ENCODE results near the gene ORC2. TPM values are rescaled to one million over a fixed set of nuclear protein-coding genes. Genes with fewer than 3 reads are reported as not detected.

ORC2 gene
- total RNA-seq, 1 donor from 2014 or later = 33.7 TPM

DNA sequence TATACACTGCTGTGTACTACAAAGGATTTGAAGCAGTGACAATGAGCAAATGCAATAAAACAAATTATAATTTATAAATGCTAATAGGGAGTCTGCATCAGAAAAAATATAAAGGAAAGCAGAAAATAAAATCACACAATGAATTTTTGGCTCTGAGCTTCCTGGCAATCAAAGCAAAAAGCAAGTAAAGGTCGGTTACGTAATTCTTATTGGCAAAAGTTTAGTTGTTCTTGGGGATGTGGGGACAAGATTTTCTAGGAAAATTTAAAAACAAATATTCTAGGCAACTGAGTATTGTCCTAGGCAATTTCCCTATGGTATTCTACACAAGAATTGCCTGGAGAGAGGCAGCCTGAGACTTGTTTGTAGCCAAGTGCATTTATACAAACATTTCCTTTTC lies 1.8 kb downstream of the ORC2 start:
- Mint-ChIP-seq H3K36me3 (peaks cover 8% of the 10 kb centered on the region), H3K4me3 (peak overlapping the region; percentile 95), H3K9me3 (no peaks in the 10 kb centered on the region), H3K4me1 (peaks cover 45% of the 10 kb centered on the region), H3K27me3 (ENCODE audit: low read depth) (no peaks in the 10 kb centered on the region), H3K27ac (no peak overlapping the region)
- TF ChIP-seq, protein P1, sequence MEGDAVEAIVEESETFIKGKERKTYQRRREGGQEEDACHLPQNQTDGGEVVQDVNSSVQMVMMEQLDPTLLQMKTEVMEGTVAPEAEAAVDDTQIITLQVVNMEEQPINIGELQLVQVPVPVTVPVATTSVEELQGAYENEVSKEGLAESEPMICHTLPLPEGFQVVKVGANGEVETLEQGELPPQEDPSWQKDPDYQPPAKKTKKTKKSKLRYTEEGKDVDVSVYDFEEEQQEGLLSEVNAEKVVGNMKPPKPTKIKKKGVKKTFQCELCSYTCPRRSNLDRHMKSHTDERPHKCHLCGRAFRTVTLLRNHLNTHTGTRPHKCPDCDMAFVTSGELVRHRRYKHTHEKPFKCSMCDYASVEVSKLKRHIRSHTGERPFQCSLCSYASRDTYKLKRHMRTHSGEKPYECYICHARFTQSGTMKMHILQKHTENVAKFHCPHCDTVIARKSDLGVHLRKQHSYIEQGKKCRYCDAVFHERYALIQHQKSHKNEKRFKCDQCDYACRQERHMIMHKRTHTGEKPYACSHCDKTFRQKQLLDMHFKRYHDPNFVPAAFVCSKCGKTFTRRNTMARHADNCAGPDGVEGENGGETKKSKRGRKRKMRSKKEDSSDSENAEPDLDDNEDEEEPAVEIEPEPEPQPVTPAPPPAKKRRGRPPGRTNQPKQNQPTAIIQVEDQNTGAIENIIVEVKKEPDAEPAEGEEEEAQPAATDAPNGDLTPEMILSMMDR (IDR thresholded peaks at IDR 0.05; ENCODE audit: unreplicated experiment) = no peak
- DNase-seq (ENCODE audit: low spot score in 2 of 2, unreplicated experiment in 2 of 2) = no peak

DNA sequence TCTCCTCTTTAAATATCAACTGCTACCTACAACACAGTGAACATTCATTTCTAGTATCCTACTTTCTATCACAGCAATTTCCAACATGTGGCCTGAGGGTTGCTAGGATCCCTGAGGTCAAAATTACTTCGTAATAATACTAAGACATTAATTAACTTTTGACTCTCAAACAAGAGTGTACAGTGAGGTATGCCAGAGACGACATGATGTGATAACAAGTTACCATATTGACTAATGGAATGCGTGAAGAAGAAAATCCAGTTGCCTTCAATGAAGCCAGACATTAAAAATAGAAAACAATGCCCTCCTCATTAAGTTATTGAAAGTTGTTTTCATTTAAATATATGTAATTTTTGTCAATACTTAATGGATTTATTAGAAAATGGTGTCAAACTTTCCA lies 13.1 kb downstream of the ORC2 start:
- no peak for DNase-seq (ENCODE audit: low spot score in 2 of 2, unreplicated experiment in 2 of 2)

DNA sequence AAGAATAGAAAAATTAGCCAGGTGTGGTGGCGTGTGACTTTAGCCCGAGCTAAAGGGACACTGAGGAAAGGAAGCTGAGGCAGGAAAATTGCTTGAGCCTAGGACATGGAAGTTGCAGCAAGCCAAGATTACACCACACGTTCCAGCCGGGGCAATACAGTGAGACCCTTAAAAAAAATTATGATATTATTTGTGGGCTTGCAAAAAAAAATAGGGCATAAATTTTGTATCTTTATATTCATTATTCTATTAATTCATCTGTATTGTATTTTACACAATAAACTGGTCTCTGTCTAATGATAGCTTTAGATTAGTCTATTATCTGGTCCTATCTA lies 18.1 kb downstream of the ORC2 start:
- H3K27me3 Mint-ChIP-seq (ENCODE audit: low read depth) = no peaks in the 10 kb centered on the region
- no peaks in the 10 kb centered on the region for H3K9me3 Mint-ChIP-seq
- DNase-seq (ENCODE audit: low spot score in 2 of 2, unreplicated experiment in 2 of 2) = no peak
- no peak overlapping the region for H3K4me3 Mint-ChIP-seq
- H3K27ac Mint-ChIP-seq = no peak overlapping the region
- no peaks in the 10 kb centered on the region for H3K4me1 Mint-ChIP-seq
- H3K36me3 Mint-ChIP-seq = peaks cover 31% of the 10 kb centered on the region
- TF ChIP-seq, protein P1 (IDR thresholded peaks at IDR 0.05; ENCODE audit: unreplicated experiment) = no peak

More for the DNA sequence above, 13.1 kb downstream of the ORC2 start:
- Mint-ChIP-seq H3K4me3 (no peak overlapping the region), H3K4me1 (no peaks in the 10 kb centered on the region), H3K9me3 (no peaks in the 10 kb centered on the region), H3K36me3 (peaks cover 15% of the 10 kb centered on the region), H3K27ac (no peak overlapping the region), H3K27me3 (ENCODE audit: low read depth) (no peaks in the 10 kb centered on the region)
- TF ChIP-seq, protein P1 (IDR thresholded peaks at IDR 0.05; ENCODE audit: unreplicated experiment) = no peak

DNA sequence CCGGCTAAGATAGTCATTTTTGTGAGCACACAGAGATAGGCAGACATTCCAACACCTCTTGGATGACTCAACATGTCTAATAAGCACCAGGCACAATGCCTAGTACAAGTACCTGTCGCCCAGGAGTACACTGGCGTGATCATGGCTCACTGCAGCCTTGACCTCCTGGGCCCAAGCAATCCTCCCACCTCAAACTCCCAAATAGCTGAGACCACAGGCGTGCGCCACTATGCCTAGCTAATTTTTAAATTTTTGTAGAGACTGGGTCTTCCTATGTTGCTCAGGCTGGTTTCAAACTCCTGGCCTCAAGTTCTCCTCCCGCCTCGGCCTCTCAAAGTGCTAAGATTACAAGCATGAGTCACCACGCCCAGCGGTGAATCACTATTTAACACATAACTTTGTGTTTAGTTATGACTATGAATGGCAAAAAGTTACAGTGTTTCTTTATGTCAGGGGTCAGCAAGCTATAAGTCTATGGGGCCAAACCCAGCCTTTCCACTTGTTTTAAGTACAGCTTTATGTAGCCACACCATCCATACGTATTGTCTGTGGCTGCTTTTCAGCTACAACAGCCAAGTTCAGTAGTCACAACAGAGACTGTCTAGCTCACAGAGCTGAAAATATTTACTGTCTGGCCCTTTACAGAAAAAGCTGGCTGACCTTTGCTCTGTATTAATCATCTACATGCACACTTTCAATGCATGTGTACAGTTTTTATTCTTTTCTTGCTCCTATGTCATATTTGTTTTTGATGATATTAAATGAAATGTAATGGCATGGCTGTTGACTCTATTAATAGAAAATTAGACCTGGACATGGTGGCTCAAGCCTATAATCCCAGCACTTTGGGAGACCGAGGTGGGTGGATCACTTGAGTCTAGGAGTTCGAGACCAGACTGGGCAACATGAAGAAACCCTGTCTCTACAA lies 18.7 kb downstream of the ORC2 start:
- Mint-ChIP-seq H3K4me3 (no peak overlapping the region), H3K4me1 (no peaks in the 10 kb centered on the region), H3K9me3 (no peaks in the 10 kb centered on the region), H3K36me3 (peaks cover 34% of the 10 kb centered on the region), H3K27ac (no peak overlapping the region), H3K27me3 (ENCODE audit: low read depth) (no peaks in the 10 kb centered on the region)
- TF ChIP-seq, protein P1 (IDR thresholded peaks at IDR 0.05; ENCODE audit: unreplicated experiment) = no peak
- DNase-seq (ENCODE audit: low spot score in 2 of 2, unreplicated experiment in 2 of 2) = no peak

DNA sequence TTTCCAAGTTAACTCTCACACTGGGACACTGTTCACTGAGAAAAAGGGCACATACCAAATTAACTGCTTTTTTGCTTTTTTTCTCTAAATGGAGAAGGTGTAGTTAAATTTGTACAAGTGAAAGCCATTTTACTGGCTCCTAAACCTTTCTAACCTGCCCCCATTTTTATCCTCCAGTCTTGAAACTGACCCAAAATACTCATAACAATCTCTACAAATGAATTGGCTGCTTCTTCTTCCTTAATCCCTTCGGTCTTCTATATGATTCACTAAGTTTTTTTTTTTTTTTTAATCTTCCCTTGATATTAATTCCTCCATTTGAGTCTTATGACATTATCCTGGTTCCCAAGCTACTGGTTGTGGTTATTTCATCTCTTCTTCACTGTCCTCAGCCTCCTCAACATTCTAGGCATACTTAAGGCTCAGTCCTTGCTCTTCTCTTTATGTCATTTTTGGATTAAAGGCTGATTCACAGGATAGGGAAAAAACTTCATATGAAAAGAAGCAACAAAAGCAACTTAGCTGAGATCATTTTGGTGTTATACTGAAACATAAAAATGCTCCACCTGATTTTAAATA lies 19.8 kb downstream of the ORC2 start:
- TF ChIP-seq, protein P1 (IDR thresholded peaks at IDR 0.05; ENCODE audit: unreplicated experiment) = no peak
- DNase-seq (ENCODE audit: low spot score in 2 of 2, unreplicated experiment in 2 of 2) = no peak
- no peaks in the 10 kb centered on the region for H3K4me1 Mint-ChIP-seq
- H3K36me3 Mint-ChIP-seq = peaks cover 34% of the 10 kb centered on the region
- H3K27ac Mint-ChIP-seq = no peak overlapping the region
- no peaks in the 10 kb centered on the region for H3K27me3 Mint-ChIP-seq (ENCODE audit: low read depth)
- no peaks in the 10 kb centered on the region for H3K9me3 Mint-ChIP-seq
- no peak overlapping the region for H3K4me3 Mint-ChIP-seq
